ENCODE data around the gene MGAT4A. TPM values are rescaled to one million over a fixed set of nuclear protein-coding genes. Genes with fewer than 3 reads are reported as not detected.
"Not testable (repeated sequence)": the region's sequence is repeated elsewhere in the genome, so short reads cannot be mapped to it uniquely, and the experiment has no call there.

MGAT4A gene
- total RNA-seq, 1 experiment from 2014 or later = 5.6 TPM

DNA sequence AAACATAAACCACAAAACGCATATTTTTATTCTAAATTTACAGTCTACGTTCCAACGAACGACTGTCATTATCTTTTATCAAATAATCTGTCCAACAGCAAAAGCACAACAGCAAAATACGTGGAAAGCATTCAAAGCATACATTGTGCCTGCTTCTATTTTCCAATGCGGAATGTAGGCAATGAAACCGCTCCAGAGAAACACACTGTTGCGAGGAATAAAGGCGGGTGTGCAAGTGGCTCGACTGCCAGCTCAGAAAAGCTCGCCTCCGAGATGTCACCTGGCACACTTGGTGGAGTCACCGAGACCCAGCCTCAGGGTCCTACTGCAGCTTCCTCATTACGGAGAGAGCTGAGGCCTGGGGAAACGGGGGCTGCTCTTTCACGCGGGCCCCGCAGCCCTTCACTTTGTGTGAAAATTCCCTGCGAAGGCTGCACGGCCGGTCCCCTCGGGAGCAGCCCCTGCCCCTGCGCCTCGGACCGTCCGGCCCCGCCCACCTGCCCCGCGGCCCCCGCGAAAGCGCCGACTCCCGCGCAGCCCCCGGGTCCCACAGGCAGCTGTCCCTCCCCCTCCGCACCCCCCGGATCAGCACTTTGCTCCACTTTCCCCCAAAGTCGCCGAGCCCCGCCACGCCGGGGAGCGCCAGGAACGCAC is 752 bp downstream of the MGAT4A start:
- no peak for DNase-seq (ENCODE audit: low read depth)

- DNase-seq (ENCODE audit: low read depth) = no peak
Measured at GRCh38 chr2:98729652-98730051, 1.3 kb downstream of the MGAT4A start.

DNA sequence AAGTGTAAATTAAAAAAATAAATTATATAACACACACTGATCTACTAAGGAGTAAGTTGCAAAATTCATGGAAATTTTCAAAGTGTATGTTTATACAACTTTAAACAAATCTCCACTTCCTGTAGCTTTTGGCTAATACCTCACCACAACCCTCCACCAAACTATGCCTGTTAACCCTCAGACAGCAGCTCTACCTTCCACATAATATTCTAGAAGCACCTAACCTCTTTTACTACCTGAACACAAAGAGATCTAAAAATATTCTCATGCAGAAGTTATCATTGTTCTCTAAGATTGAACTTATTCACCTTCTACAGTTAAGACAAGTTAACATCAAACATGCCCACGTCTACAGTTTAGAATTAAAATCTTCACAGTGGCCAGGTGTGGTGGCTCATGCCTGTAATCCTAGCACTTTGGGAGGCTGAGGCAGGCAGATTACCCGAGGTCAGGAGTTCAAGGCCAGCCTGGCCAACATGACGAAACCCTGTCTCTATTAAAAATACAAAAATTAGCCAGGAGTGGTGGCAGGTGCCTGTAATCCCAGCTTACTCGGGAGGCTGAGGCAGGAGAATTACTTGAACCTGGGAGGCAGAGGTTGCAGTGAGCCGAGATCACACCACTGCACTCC is 2.7 kb downstream of the MGAT4A start:
- not testable (repeated sequence) for DNase-seq (ENCODE audit: low read depth)

- no peak for DNase-seq (ENCODE audit: low read depth)
Measured at GRCh38 chr2:98727369-98728087, 3.4 kb downstream of the MGAT4A start.

GRCh38 chr2:98726735-98727368 is 4.1 kb downstream of the MGAT4A start:
- no peak for DNase-seq (ENCODE audit: low read depth)

DNA sequence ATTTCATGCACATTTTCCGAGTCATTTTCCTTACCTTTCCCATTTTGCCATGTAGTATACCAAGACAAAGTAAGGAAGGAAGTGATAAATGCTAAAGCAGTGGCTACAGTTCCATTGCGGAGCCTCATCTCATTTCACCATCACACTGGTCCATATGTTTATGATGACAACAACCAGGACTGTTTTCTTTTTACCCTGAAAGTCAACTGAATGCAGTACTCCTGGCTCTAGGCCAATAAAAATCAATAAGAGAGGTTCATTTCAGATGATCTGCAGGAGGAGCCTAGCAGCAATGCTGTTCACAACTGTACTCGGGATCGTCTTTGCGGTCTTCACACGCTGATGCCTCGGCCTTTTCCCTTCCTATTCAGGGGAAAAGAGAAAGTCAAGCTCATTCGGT is 4.7 kb downstream of the MGAT4A start:
- DNase-seq (ENCODE audit: low read depth) = no peak

DNA sequence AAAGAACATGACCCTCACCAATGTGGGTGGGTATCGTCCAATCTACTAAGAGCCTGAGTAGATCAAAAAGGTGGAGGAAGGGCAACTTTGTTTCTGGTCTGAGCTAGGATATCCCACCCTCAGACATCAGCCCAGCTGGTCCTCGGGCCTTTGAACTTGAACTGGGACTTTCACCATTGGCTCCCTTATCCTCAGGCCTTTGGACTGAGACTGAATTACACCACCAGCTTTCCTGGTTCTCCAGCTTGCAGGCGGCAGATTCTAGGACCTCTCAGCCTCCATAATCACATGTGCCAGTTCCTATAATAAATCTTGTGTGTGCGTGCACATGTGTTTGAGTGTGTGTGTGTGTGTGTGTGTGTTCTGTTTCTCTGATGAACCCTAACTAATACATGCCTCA is 10.6 kb downstream of the MGAT4A start:
- DNase-seq (ENCODE audit: low read depth) = no peak

GRCh38 chr2:98717621-98718020 is 13.3 kb downstream of the MGAT4A start:
- DNase-seq (ENCODE audit: low read depth) = no peak

DNA sequence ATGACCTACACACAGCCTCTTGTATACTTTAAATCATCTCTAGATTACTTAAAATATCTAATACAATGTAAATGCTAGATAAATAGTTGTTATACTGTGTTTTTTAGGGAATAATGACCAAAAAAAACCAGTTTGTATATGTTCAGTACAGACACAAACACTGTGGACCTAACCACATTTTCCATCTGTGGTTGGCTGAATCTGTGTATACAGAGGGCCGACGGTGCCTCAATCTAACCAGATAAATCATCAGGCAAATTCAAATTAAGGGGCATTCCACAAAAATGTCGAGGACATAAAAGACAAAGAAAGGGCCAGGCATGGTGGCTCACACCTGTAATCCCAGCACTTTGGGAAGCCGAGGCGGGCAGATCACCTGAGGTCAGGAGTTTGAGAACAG is 14.1 kb downstream of the MGAT4A start:
- DNase-seq (ENCODE audit: low read depth) = no peak

DNA sequence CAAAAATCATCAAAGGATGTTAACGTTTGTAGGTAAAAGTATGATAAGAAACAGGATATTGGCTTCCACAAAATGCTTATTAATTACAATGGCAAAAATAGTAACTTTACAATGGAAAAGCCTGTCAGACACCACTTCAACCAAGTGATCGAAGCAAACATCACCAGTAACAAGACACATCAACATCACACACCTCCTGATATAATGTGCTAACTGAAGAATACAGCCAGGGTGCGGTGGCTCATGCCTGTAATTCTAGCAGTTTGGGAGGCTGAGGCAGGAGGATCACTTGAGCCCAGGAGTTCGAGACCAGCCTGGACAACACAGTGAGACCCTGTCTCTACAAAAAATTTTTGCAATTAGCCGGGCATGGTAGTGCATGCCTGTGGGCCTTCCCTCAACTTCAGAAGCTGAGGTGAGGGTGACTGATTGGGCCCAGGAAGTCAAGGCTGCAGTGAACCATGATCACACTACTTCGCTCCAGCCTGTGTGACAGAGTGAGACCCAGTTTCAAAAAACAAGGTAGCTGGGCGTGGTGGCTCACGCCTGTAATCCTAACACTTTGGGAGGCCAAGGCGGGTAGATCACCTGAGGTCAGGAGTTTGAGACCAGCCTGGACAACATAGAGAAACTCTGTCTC is 15.0 kb downstream of the MGAT4A start:
- no peak for DNase-seq (ENCODE audit: low read depth)

DNA sequence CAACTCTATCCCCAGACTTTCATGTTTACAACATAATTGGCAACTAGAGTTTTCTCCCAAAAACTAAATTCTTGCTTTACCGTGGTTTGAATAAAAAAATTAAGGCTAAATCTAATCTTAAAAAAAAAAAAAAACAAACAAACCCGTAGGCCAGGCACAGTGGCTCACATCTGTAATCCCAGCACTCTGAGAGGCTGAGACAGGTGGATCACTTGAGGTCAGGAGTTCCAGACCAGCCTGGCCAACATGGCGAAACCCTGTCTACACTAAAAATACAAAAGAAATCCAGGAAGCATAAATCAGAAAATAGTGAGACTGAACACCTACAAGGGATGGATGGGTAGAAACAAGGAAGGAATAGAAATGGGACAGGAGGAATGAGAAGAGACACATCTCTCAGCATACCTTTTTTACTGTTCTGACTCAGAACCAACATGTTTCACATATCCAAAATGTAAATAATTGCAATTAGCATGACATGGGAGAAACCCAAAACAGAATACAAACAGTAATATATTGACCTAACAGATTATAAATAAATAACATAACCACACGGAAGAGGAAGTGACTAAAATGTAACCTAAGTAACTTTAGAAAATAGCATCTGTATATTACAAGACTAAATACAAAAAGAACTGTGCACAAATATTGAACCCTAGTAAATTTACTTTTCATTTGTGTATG is 17.5 kb downstream of the MGAT4A start:
- no peak for DNase-seq (ENCODE audit: low read depth)

DNA sequence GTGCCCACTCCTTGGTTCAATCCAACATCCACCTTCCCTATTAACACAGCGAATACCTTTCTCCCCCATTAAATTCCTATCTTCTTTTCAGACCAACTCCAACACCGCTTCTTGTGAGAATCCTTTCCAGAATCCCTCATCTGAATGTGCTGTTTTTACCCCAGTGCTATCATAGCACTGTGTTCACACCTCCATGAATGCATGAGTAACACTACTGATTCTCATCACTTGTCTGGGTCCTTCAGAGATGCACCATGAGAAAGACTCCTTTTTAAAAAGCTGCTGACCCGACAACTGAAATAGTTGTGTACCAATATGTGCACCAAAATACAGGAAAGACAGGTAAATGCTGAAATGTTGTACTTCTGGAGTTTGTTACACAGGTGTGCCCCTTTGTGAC is 18.8 kb downstream of the MGAT4A start:
- no peak for DNase-seq (ENCODE audit: low read depth)

GRCh38 chr2:98711506-98711905 is 19.4 kb downstream of the MGAT4A start:
- DNase-seq (ENCODE audit: low read depth) = no peak

GRCh38 chr2:98710734-98711133 is 20.2 kb downstream of the MGAT4A start:
- DNase-seq (ENCODE audit: low read depth) = no peak

DNA sequence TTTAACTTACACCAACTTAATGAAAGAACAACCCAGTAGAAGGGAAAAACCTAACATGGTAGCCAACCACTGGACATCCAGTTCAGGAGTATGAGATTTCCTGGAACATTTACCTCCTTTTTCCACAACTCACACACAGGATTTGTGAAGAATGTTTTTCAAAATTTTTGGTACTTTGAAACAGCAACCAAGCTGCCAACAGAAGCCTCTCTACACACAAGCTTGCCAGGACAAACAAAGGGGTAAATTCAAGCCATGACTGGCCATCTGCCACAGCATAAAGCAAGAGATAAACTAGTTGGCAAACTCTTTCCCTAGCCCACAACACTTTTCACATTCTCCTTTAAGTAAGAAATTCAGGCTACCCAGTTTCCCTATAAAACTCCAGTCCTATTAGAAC is 21.4 kb downstream of the MGAT4A start:
- DNase-seq (ENCODE audit: low read depth) = no peak

DNA sequence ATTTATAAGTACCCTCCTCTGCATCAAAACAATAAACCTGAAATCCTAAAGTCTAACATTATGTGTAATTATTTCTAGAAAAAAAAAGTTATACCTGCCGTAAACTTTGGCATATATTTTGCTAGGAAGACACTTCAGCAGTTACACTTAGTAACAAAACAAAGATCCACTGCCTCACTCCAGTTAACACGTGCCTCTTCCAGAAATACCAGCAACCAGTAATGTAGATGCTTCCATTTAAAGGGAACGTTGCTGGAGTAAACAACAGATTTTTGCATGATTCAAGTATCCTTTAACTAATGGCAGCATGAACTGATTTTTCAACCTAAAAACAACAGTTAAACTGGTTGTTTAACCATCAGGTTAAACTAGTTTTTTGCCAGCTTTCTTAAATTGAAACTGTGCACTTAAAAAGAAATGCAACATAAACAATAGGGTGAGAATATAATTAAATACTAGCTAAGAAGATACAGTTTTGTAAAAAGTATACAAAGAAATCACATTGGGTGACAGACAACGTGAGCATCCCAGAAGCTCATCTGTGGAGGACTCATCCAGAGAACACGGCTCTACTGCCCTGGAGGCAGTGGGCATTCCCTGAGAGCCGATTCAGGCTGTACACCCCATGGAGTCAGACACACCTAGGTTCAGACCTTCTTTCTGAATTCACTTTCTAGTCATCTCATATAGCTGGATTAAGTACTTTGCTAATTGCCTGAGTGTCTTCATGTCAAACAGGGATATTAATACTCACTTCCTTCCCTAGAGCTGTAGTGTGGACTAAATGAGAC is 22.3 kb downstream of the MGAT4A start:
- no peak for DNase-seq (ENCODE audit: low read depth)

- no peak for DNase-seq (ENCODE audit: low read depth)
Measured at GRCh38 chr2:98706591-98706990, 24.3 kb downstream of the MGAT4A start.

DNA sequence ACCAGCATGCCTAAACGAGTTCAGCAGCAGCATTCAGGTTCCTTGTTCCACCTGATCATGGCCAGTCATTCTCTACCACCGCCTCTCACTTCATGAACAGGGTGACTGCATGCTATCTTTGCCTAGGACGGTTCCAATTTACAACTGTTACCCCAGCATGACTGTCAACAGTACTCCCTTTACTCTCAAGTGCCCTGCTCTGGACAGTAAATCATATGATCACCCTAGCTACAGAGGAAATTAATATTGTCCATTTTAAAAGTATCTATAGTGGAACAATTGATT is 25.7 kb downstream of the MGAT4A start:
- DNase-seq (ENCODE audit: low read depth) = no peak

- no peak for DNase-seq (ENCODE audit: low read depth)
Measured at GRCh38 chr2:98704499-98705332, 26.2 kb downstream of the MGAT4A start.

GRCh38 chr2:98703738-98704137 is 27.2 kb downstream of the MGAT4A start:
- DNase-seq (ENCODE audit: low read depth) = no peak

Data from HT1080 (cell line).